HCT116 (cell line): ENCODE data around the gene NDUFS4. TPM values are rescaled to one million over a fixed set of nuclear protein-coding genes. Genes with fewer than 3 reads are reported as not detected.

Experiments used
- ATAC-seq: fragments of 200-7000 bp; cut with Tn5 transposase; 2 replicates; pipeline ENCODE4 v1.9.1; 2020; ENCODE audit warnings: mild to moderate bottlenecking, moderate library complexity
- BruUV-seq: library from RNA; stranded (reverse); fragments of 400-500 nt; replicated peaks from 2 replicates; lab custom pipeline; 2021; lab: Mats Ljungman, UMichigan
- CTCF ChIA-PET: fragments of 300-600 bp; sonication (Branson Sonifier 250); formaldehyde crosslinking; loops from one replicate; lab custom pipeline; 2021; ENCODE audit warnings: antibody characterized with exemption; lab: Charles Lee
- POLR2A ChIA-PET: fragments of 300-600, 350-600 bp; sonication (Branson Sonifier 250); formaldehyde crosslinking; loops from one replicate; lab custom pipeline; 2021; ENCODE audit warnings: antibody characterized with exemption; lab: Charles Lee
- RAD21 ChIA-PET, 2 experiments: fragments of 300-600 bp; sonication (Branson Sonifier 250); formaldehyde crosslinking; loops; one replicate each; lab custom pipeline; 2023; ENCODE audit warnings: low total read pairs in 2 of 2; ENCODE audit not compliant: uncharacterized antibody in 2 of 2, unreplicated experiment in 2 of 2, low non-redundant PET in 1 of 2; lab: Charles Lee
- DNase-seq: peaks from one replicate; pipeline ENCODE4 v3.0.0-alpha.2; 2010; ENCODE audit warnings: low read depth, low spot score
- H2AFZ ChIP-seq: fragments of 200-600 bp; shearing (Covaris generic), sonication (generic); 2 replicates; pipeline ENCODE4 v1.6.1; 2017; ENCODE audit warnings: low read depth, mixed run types, mixed read lengths, antibody characterized with exemption, low read length; ENCODE audit not compliant: poor library complexity, severe bottlenecking
- H3K27ac ChIP-seq: 2 replicates; pipeline ENCODE4 v1.5.1; 2012; ENCODE audit warnings: low read depth, low read length
- H3K27me3 ChIP-seq: fragments of 200-600 bp; sonication (generic); 2 replicates; pipeline ENCODE4 v1.6.1; 2016; ENCODE audit warnings: mixed run types, low read length, mixed read lengths; ENCODE audit not compliant: insufficient read depth
- H3K36me3 ChIP-seq, 2 experiments: fragments of 200-500 bp in 1 of 2; fragments of 200-600 bp in 1 of 2; sonication (Bioruptor generic) in 1 of 2; sonication (generic) in 1 of 2; 2 replicates each; pipeline versions ENCODE4 v1.5.1 to v1.6.1; 2014 to 2016; ENCODE audit warnings: low read length in 2 of 2, inconsistent platforms in 1 of 2, mixed read lengths in 1 of 2, mixed run types in 1 of 2; ENCODE audit not compliant: insufficient read depth in 2 of 2, control insufficient read depth in 1 of 2
- H3K4me1 ChIP-seq, 2 experiments: fragments of 200-600 bp in 1 of 2; sonication (generic) in 1 of 2; 2 replicates each; pipeline versions ENCODE4 v1.5.1 to v1.6.1; 2012 to 2017; ENCODE audit warnings: low read length in 2 of 2, inconsistent platforms in 1 of 2, mild to moderate bottlenecking in 1 of 2, mixed read lengths in 1 of 2, mixed run types in 1 of 2, moderate library complexity in 1 of 2; ENCODE audit not compliant: insufficient read depth in 2 of 2, control insufficient read depth in 1 of 2
- H3K4me2 ChIP-seq: fragments of 200-600 bp; sonication (generic); 2 replicates; pipeline ENCODE4 v1.6.1; 2017; ENCODE audit warnings: mixed run types, low read length, mixed read lengths
- H3K4me3 ChIP-seq, 2 experiments: fragments of 200-600 bp in 1 of 2; sonication (generic) in 1 of 2; replicated peaks in 1 of 2; 2 replicates each; pipeline ENCODE4 v1.5.1; 2011 to 2016; ENCODE audit warnings: low read length in 2 of 2, control low read depth in 1 of 2, low read depth in 1 of 2, mild to moderate bottlenecking in 1 of 2, mixed read lengths in 1 of 2, mixed run types in 1 of 2
- H3K79me2 ChIP-seq: fragments of 200-600 bp; sonication (generic); 2 replicates; pipeline ENCODE4 v1.6.1; 2017; ENCODE audit warnings: mild to moderate bottlenecking, mixed run types, low read length, moderate library complexity, mixed read lengths; ENCODE audit not compliant: insufficient read depth
- H3K9ac ChIP-seq: fragments of 200-600 bp; sonication (generic); 2 replicates; pipeline ENCODE4 v1.6.1; 2016; ENCODE audit warnings: low read length, mixed read lengths
- H3K9me2 ChIP-seq: fragments of 200-600 bp; sonication (generic), shearing (Covaris generic); 2 replicates; pipeline ENCODE4 v1.6.1; 2017; ENCODE audit warnings: mixed run types, mild to moderate bottlenecking, moderate library complexity; ENCODE audit not compliant: insufficient read depth
- H3K9me3 ChIP-seq, 2 experiments: fragments of 200-500 bp in 1 of 2; fragments of 200-600 bp in 1 of 2; sonication (Bioruptor generic) in 1 of 2; sonication (generic) in 1 of 2; 2 replicates each; pipeline ENCODE4 v1.6.1; 2014 to 2017; ENCODE audit warnings: low read length in 2 of 2, mixed read lengths in 2 of 2, inconsistent platforms in 1 of 2, low read depth in 1 of 2, mild to moderate bottlenecking in 1 of 2, mixed run types in 1 of 2, moderate library complexity in 1 of 2; ENCODE audit not compliant: control insufficient read depth in 1 of 2, insufficient read depth in 1 of 2
- H4K20me1 ChIP-seq: fragments of 200-600 bp; sonication (generic), shearing (Covaris generic); 2 replicates; pipeline ENCODE4 v1.6.1; 2017; ENCODE audit warnings: mixed run types, mild to moderate bottlenecking, moderate library complexity; ENCODE audit not compliant: insufficient read depth
- CTCF ChIP-seq, 3 experiments: fragments of 200-600 bp in 1 of 3; sonication (generic) in 1 of 3; IDR thresholded peaks in 2 of 3; conservative IDR thresholded peaks in 1 of 3; 2 replicates each; pipeline ENCODE4 v1.5.1; 2012 to 2017; ENCODE audit warnings: low read depth in 2 of 3, low read length in 2 of 3, antibody characterized with exemption in 1 of 3, borderline replicate concordance in 1 of 3, control low read depth in 1 of 3, mild to moderate bottlenecking in 1 of 3, mixed read lengths in 1 of 3, mixed run types in 1 of 3, moderate library complexity in 1 of 3; ENCODE audit not compliant: insufficient read depth in 1 of 3
- EZH2 ChIP-seq: fragments of 200-600 bp; sonication (generic); IDR thresholded peaks from 2 replicates; pipeline ENCODE4 v1.6.1; 2017; ENCODE audit warnings: antibody characterized with exemption, mixed run types
- EZH2phosphoT487 ChIP-seq: fragments of 200-600 bp; IDR thresholded peaks from 2 replicates; pipeline ENCODE4 v1.6.1; 2018; ENCODE audit warnings: antibody characterized with exemption, borderline replicate concordance
- FOSL1 ChIP-seq: IDR thresholded peaks from 2 replicates; pipeline ENCODE4 v1.6.1; 2012; ENCODE audit warnings: low read depth
- JUND ChIP-seq: IDR thresholded peaks from 2 replicates; pipeline ENCODE4 v1.6.1; 2012
- POLR2A ChIP-seq: IDR thresholded peaks from 2 replicates; pipeline ENCODE4 v1.7.0; 2011; ENCODE audit warnings: borderline replicate concordance; ENCODE audit not compliant: insufficient read depth, insufficient read length; ENCODE audit errors: extremely low read depth
- POLR2AphosphoS5 ChIP-seq: IDR thresholded peaks from 2 replicates; pipeline ENCODE4 v1.6.1; 2011; ENCODE audit warnings: mild to moderate bottlenecking, low read depth, low read length, moderate library complexity
- RAD21 ChIP-seq: IDR thresholded peaks from 2 replicates; pipeline ENCODE4 v1.6.1; 2012; ENCODE audit warnings: low read depth, mild to moderate bottlenecking
- SIN3A ChIP-seq: IDR thresholded peaks from 2 replicates; pipeline ENCODE4 v1.6.1; 2012; ENCODE audit warnings: low read depth
- YY1 ChIP-seq: IDR thresholded peaks from 2 replicates; pipeline ENCODE4 v1.6.1; 2011; ENCODE audit warnings: low read length, low read depth, moderate library complexity, mild to moderate bottlenecking; ENCODE audit not compliant: insufficient replicate concordance; ENCODE audit errors: extremely low read depth
- intact Hi-C: fragments of 100-400 bp; cut with micrococcal nuclease; formaldehyde crosslinking; loops from 2 replicates; pipeline ENCODE4 v1.10.0; 2022
- total RNA-seq: library from RNA; stranded (reverse); gene quantifications from one replicate; pipeline ENCODE4 v1.2.1, GENCODE V29; 2021; ENCODE audit not compliant: unreplicated experiment
- TF ChIP-seq, protein P1 (sequence below): IDR thresholded peaks from 2 replicates; pipeline ENCODE4 v1.6.1; 2012
- TF ChIP-seq, protein P2 (sequence below): IDR thresholded peaks from 2 replicates; pipeline ENCODE4 v1.6.1; 2012; ENCODE audit warnings: low read depth

Gene NDUFS4
- total RNA-seq, 1 experiment from 2014 or later = 91.4 TPM

- TF ChIP-seq CTCF (IDR thresholded peaks at IDR 0.05 in 2 of 3, conservative IDR thresholded peaks at IDR 0.05 in 1 of 3; ENCODE audit: borderline replicate concordance in 1 of 3, insufficient read depth in 1 of 3, low read depth in 2 of 3, low read length in 2 of 3) (no peak), JUND (no peak), YY1 (no peak), RAD21 (no peak), POLR2A (no peak)
- TF ChIP-seq, protein P1, sequence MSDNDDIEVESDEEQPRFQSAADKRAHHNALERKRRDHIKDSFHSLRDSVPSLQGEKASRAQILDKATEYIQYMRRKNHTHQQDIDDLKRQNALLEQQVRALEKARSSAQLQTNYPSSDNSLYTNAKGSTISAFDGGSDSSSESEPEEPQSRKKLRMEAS = no peak
Observed at GRCh38 chr5:53571403-53571802, 11.0 kb downstream of the NDUFS4 start (continued).

GRCh38 chr5:53575101-53575500 is 14.7 kb downstream of the NDUFS4 start:
- ChIA-PET CTCF (no interaction called here), RAD21 (no interaction called here), POLR2A (interaction anchor here (0.7 kb wide), 1 partner anchor 317 kb away, joined by 3 read pairs; no protein-coding TSS in a partner anchor)
- Histone ChIP-seq H2AFZ (no peak overlapping the region), H3K4me1 (no peaks in the 10 kb centered on the region), H3K4me3 (no peak overlapping the region), H3K27ac (no peak overlapping the region), H3K9me2 (no peaks in the 10 kb centered on the region), H3K9me3 (no peaks in the 10 kb centered on the region), H4K20me1 (peaks cover 3% of the 10 kb centered on the region; the same call in 1 of the 2 replicates), H3K36me3 (no peaks in the 10 kb centered on the region), H3K27me3 (no peaks in the 10 kb centered on the region), H3K9ac (no peak overlapping the region), H3K4me2 (no peak overlapping the region), H3K79me2 (peaks cover 93% of the 10 kb centered on the region)
- no peak for ATAC-seq
- no peak for TF ChIP-seq RAD21
- TF ChIP-seq SIN3A = no peak
- TF ChIP-seq POLR2AphosphoS5 = no peak
- TF ChIP-seq, protein P2, sequence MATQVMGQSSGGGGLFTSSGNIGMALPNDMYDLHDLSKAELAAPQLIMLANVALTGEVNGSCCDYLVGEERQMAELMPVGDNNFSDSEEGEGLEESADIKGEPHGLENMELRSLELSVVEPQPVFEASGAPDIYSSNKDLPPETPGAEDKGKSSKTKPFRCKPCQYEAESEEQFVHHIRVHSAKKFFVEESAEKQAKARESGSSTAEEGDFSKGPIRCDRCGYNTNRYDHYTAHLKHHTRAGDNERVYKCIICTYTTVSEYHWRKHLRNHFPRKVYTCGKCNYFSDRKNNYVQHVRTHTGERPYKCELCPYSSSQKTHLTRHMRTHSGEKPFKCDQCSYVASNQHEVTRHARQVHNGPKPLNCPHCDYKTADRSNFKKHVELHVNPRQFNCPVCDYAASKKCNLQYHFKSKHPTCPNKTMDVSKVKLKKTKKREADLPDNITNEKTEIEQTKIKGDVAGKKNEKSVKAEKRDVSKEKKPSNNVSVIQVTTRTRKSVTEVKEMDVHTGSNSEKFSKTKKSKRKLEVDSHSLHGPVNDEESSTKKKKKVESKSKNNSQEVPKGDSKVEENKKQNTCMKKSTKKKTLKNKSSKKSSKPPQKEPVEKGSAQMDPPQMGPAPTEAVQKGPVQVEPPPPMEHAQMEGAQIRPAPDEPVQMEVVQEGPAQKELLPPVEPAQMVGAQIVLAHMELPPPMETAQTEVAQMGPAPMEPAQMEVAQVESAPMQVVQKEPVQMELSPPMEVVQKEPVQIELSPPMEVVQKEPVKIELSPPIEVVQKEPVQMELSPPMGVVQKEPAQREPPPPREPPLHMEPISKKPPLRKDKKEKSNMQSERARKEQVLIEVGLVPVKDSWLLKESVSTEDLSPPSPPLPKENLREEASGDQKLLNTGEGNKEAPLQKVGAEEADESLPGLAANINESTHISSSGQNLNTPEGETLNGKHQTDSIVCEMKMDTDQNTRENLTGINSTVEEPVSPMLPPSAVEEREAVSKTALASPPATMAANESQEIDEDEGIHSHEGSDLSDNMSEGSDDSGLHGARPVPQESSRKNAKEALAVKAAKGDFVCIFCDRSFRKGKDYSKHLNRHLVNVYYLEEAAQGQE = no peak
- TF ChIP-seq CTCF (IDR thresholded peaks at IDR 0.05 in 2 of 3, conservative IDR thresholded peaks at IDR 0.05 in 1 of 3; ENCODE audit: borderline replicate concordance in 1 of 3, insufficient read depth in 1 of 3, low read depth in 2 of 3, low read length in 2 of 3) = no peak
- no peak for TF ChIP-seq POLR2A
- no peak for TF ChIP-seq EZH2
- no peak for TF ChIP-seq EZH2phosphoT487
- no peak for TF ChIP-seq FOSL1
- TF ChIP-seq JUND = no peak
- BruUV-seq = no TSS peak
- intact Hi-C loops = no loop called here
- no peak for DNase-seq
